ENCODE measurements around the gene RAP2B.
"Not testable (repeated sequence)": the region's sequence is repeated elsewhere in the genome, so short reads cannot be mapped to it uniquely, and the experiment has no call there.

RAP2B gene

DNA sequence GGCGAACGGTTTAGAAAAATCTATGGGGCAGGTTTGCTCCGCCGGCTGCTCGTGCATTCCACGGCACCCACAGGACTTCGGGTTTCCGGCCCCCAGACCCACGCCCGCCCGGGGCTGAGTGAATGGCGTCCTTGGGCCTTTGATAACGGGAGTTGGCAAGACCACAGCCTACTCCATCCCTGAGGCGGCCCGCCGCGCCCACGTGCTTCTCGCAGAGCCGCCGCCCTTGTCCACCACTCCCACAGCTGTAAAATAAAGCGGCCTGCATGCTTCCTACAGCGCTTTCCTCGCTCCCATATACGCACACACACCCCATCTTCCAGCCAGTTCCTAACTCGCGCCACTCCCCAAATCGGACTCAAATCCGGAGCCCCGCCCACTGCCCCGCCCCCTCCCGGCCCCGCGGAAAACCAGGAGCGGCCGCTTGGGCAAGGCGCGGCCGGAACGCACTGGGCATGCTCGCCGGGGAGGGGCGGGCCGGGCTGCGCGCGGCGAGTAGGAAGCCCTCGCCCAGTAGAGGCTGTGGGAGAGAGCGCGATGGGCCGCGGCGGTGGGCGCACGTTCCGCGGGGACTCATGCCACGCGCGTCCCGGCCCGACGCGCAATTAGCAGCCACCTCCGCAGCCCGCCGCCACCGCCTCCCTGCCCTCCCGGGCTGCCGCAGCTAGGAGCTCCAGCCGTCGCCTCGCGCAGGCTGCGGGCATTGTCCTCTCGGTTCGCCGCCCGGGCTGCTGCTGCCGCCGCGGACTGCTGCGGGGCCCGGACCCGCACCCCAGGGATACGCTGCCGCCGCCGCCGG, at the start of gene RAP2B:
Gene RAP2B (plus strand): TSS at position 513 of the 799 bp plus-strand sequence. CDS start 468 bp downstream, outside the sequence.
- FAIRE-seq, result peak; percentile 61

DNA sequence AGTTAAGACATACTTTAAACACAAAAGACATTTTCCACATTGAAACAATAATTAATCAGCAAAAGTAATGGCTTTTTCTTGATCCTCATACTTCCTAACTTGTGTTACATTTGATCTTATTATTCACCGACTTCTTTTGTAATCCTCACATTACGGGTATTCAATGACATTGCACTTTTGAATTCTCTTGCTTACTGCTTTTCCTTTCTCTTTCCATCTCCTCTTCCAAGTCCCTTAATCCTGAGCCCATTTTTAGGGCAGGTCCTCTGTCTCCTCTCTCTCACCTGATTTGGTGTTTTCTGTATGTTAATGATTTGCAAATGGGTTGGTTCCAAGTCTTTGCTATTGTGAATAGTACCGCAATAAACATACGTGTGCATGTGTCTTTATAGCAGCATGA, 48.5 kb upstream of the RAP2B start:
- DNase-seq (ENCODE audit: extremely low spot score, insufficient read length, low read depth) (no peak), FAIRE-seq (no peak)

More for the DNA sequence above, at the start of gene RAP2B:
- peak; percentile 81 for DNase-seq (ENCODE audit: extremely low spot score, insufficient read length, low read depth)

DNA sequence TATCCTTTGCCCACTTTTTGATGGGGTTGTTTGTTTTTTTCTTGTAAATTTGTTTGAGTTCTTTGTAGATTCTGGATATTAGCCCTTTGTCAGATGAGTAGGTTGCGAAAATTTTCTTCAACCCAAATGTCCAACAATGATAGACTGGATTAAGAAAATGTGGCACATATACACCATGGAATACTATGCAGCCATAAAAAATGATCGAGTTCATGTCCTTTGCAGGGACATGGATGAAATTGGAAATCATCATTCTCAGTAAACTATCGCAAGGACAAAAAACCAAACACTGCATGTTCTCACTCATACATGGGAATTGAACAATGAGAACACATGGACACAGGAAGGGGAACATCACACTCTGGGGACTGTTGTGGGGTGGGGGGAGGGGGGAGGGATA, 47.8 kb upstream of the RAP2B start:
- DNase-seq (ENCODE audit: extremely low spot score, insufficient read length, low read depth); FAIRE-seq: not testable (repeated sequence)

DNA sequence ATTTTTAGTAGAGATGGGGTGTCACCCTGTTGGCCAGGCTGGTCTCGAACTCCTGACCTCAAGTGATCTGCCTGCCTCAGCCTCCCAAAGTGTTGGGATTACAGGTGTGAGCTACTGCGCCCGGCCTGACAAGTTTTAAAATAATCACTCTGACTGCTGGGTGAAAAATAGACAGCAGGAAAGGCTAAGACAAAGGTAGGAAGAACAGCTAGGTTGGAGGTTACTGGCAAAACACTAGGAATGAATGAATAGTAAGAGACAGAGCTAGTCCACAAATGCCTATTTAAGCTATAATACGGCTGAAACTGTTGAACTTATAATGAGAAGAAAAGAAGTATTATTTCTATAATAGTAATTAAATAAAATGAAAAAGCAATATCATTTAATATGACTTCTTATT, 46.7 kb upstream of the RAP2B start:
- FAIRE-seq (no peak), DNase-seq (ENCODE audit: extremely low spot score, insufficient read length, low read depth) (no peak)

- FAIRE-seq (no peak), DNase-seq (ENCODE audit: extremely low spot score, insufficient read length, low read depth) (no peak)
Measured at GRCh38 chr3:153127788-153128187, 34.2 kb upstream of the RAP2B start.

DNA sequence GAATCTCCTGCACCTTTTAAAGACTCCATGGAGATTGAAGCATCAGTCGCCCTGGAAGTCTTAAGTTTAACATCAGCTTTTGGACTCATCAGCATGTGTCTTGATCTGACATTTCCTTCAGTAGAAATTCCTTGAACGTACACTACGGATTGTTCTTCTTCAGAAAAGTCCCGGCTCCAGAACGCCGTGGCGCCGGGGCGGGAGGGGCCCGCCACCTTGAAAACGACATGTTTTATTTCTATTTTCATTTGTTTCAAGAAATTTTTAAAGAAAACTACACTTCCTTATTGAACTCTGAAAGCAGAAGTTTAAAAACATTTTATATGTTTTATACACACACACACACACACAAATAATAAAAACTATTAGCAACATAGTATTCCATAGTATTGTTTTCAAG, 32.6 kb upstream of the RAP2B start:
- FAIRE-seq, result no peak

GRCh38 chr3:153129866-153130265, 32.2 kb upstream of the RAP2B start:
- DNase-seq (ENCODE audit: extremely low spot score, insufficient read length, low read depth) (no peak), FAIRE-seq (no peak)

More for the DNA sequence above, 32.6 kb upstream of the RAP2B start:
- DNase-seq (ENCODE audit: extremely low spot score, insufficient read length, low read depth), result no peak

GRCh38 chr3:153130312-153130977, 31.6 kb upstream of the RAP2B start:
- no peak for FAIRE-seq
- DNase-seq (ENCODE audit: extremely low spot score, insufficient read length, low read depth), result no peak

DNA sequence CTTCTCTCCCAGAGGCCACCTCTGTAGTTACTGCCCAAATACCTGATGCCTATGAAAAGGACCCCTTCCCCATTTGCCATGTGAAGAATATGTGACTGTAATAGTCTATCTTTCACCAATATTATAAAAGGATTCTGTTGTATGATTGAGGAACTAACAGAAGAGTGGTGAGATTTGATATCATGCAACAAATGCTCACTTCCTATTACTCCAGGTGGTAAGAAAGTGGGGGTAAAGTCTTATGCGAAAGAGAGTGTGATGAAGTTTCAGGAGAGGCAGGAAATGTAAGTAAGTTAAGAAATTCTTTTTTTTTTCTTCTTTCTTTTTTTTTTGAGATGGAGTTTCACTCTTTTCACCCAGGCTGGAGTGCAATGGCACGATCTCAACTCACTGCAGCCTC, 24.4 kb upstream of the RAP2B start:
- DNase-seq (ENCODE audit: extremely low spot score, insufficient read length, low read depth), result no peak
- FAIRE-seq, result no peak

DNA sequence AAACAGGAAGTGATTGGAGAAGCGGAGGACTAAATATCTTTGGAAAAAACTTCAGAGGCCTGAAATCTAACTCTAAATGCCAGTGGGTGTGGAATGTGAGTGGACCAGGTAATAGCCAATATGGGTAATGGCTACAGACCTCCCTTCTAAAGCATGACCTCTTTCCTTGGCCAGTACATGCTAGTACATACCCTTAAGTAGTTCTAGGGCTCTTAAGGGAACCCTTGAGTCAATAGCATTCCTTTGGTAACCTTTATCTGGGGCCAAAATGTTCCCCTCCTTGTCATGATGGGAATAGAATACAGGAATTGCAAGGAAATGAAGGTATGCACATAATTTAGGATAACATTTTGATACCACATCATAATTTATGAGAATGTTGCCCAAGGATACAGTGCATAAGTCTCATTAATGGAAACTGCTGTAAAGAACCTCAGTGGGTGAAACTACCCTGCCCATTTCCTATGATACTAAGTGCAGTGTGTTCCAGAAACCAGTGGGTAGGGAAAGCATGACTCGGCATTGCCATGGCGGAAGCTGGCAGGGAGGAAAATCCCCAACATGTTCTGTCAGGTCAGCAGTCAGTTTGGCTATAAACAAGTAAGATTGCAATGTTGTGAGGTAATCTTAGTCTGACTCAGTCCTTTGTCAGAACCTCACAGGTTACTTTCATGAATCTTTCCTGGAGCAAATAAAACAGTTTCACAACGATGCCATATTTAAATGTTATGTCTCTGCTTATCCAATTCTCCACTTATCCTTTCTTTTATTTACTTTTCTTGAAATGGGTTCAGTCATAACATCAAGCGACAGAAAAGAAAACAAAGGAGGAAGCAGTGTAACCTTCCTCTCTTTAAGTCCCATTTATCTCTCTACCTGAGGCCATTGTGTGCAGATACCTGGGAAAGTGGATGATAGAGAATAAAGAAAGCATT, 23.5 kb upstream of the RAP2B start:
- peak; percentile 45 for FAIRE-seq

DNA sequence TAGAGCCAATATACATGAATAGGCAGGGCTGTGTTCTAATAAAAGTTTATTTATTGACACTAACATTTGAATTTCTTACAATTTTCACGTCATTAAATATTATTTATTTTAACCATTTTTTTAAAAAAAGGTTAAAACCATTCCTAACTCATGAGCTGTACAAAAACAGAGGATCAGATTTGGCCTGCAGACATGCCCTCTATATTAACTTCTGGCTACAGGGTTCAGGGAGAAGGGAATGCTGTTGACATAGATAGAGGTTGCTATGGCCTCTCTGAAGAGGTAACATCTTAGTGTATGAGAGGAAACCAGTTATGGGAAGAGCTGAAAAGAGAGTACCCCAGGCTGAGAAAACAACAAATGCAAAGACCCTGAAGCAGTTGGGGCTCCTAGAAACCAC, 19.1 kb upstream of the RAP2B start:
- FAIRE-seq, result no peak
- DNase-seq (ENCODE audit: extremely low spot score, insufficient read length, low read depth), result no peak

More for the DNA sequence above, 23.5 kb upstream of the RAP2B start:
- no peak for DNase-seq (ENCODE audit: extremely low spot score, insufficient read length, low read depth)

GRCh38 chr3:153144071-153144470, 18.0 kb upstream of the RAP2B start:
- no peak for DNase-seq (ENCODE audit: extremely low spot score, insufficient read length, low read depth)
- no peak for FAIRE-seq

DNA sequence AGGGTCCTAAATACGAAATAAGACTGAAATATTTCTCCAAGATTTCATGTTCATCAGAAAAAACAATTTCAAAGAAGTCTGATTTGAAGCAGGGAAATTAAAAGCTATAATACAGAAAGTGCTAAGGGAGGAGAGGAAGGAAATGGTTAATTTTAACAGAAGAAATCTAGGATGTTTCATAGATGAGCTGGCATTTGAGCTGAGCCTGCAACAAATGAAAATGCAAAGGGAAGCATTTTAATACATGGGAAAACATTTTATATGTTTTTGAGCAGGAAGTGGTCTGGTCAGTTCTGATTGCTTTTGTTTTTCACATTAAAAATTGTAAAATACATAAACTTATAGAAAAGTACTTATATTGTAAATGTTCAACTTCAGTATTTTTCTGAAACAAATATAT, 17.2 kb upstream of the RAP2B start:
- FAIRE-seq (no peak), DNase-seq (ENCODE audit: extremely low spot score, insufficient read length, low read depth) (no peak)

GRCh38 chr3:153145454-153145853, 16.6 kb upstream of the RAP2B start:
- DNase-seq (ENCODE audit: extremely low spot score, insufficient read length, low read depth), result no peak
- no peak for FAIRE-seq

GRCh38 chr3:153146191-153147053, 15.6 kb upstream of the RAP2B start:
- DNase-seq (ENCODE audit: extremely low spot score, insufficient read length, low read depth) (no peak), FAIRE-seq (no peak)

DNA sequence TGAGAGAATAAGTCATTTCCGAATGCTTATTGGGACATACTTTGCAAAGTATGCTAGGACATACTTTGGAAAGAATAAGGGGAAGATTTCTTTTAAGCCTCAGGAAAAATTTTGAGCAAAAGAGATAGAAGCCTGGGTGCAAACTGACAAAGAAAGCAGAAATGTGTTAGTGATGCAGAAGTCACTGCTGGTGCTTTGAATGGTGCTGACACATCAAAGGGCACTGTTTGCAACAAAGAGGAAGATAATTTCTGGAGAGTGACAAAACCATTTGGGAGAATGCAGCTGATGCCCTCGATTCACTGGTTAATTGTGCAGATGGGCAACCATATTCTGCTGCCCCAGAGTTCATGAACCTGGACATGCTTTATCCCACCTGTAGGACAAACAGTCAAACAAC, 11.0 kb upstream of the RAP2B start:
- DNase-seq (ENCODE audit: extremely low spot score, insufficient read length, low read depth) (no peak), FAIRE-seq (no peak)

DNA sequence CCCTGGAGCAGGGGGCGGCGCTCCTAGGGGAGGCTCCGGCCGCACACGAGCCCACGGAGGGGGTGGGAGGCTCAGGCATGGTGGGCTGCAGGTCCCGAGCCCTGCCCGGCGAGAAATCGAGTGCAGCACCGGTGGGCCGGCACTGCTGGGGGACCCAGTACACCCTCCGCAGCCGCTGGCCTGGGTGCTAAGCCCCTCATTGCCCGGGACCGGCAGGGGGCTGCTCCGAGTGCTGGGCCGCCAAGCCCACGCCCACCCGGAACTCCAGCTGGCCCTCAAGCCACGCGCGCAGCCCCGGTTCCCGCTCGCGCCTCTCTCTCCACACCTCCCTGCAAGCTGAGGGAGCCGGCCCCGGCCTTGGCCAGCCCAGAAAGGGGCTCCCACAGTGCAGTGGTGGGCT, 6.2 kb upstream of the RAP2B start:
- not testable (repeated sequence) for FAIRE-seq; DNase-seq (ENCODE audit: extremely low spot score, insufficient read length, low read depth)

DNA sequence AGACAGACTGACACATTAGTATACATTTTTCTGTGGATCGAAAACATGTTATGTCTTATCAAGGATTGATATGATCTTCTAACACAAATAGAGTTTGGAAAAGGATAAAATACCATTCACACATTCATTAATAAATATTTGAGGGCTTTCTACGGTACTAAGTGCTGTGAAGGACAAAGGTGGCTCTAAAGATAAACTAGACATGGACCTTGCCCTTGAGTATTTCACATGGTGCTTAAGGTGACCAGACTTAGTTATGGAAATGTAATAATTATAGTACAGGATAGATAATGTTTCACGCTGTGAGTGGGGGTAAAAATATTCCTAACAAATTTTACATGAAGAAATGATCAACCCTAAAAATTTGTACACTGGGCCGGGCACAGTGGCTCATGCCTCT, 3.8 kb upstream of the RAP2B start:
- FAIRE-seq (no peak), DNase-seq (ENCODE audit: extremely low spot score, insufficient read length, low read depth) (no peak)

GRCh38 chr3:153158961-153159735, 2.9 kb upstream of the RAP2B start:
- FAIRE-seq (no peak), DNase-seq (ENCODE audit: extremely low spot score, insufficient read length, low read depth) (no peak)

Data from GM18507 (cell line).